Stimulated activated CD8-positive, alpha-beta memory T cell treated with anti-CD3 and anti-CD28 coated beads, Interleukin-12 subunit alpha, Interleukin-12 subunit beta, amount 100 ng/mL, for 24 hours (primary cell): Measurements from ENCODE around the gene MLF2.
A peak's percentile ranks its signal among the peaks of the same experiment; 100 is the strongest.
"Not testable (repeated sequence)": the region's sequence is repeated elsewhere in the genome, so short reads cannot be mapped to it uniquely, and the experiment has no call there.

Source experiments
- DNase-seq: peaks from one replicate; pipeline ENCODE4 v3.0.0-alpha.2; 2020; ENCODE audit errors: extremely low read depth

MLF2 gene

GRCh38 chr12:6734506-6735387, 18.2 kb downstream of the MLF2 start:
- DNase-seq, result no peak

- DNase-seq, result no peak
Measured at GRCh38 chr12:6730169-6730568, 22.8 kb downstream of the MLF2 start.

DNA sequence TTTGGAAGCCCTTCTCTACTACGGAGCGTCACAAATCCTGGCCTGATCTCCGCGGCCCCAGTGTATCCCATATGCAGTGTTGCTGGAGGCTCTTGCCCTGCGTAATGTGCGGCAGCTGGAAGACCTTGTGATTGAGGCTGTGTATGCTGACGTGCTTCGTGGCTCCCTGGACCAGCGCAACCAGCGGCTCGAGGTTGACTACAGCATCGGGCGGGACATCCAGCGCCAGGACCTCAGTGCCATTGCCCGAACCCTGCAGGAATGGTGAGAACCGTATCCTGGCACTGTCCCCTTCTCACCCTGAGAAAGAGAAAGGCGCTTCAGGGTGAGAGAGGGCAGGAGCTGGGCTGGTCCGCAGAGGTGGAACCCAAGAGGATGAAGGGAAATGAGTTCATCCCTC, 23.8 kb downstream of the MLF2 start:
- DNase-seq, result no peak

- DNase-seq, result no peak
Measured at GRCh38 chr12:6725350-6725749, 27.6 kb downstream of the MLF2 start.

DNA sequence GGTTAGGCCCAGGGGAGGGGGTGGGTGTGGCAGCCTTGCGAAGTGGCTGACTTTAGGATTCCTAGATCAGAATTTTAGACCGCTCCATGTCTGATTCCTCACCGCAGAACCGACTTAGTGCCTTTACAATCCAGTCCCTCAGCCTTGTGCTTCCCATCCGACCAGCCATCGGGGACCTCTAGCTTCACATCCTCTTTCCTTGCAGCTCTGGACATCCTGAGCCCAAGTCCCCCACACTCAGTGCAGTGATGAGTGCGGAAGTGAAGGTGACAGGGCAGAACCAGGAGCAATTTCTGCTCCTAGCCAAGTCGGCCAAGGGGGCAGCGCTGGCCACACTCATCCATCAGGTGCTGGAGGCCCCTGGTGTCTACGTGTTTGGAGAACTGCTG, 28.5 kb downstream of the MLF2 start:
- DNase-seq, result no peak

DNA sequence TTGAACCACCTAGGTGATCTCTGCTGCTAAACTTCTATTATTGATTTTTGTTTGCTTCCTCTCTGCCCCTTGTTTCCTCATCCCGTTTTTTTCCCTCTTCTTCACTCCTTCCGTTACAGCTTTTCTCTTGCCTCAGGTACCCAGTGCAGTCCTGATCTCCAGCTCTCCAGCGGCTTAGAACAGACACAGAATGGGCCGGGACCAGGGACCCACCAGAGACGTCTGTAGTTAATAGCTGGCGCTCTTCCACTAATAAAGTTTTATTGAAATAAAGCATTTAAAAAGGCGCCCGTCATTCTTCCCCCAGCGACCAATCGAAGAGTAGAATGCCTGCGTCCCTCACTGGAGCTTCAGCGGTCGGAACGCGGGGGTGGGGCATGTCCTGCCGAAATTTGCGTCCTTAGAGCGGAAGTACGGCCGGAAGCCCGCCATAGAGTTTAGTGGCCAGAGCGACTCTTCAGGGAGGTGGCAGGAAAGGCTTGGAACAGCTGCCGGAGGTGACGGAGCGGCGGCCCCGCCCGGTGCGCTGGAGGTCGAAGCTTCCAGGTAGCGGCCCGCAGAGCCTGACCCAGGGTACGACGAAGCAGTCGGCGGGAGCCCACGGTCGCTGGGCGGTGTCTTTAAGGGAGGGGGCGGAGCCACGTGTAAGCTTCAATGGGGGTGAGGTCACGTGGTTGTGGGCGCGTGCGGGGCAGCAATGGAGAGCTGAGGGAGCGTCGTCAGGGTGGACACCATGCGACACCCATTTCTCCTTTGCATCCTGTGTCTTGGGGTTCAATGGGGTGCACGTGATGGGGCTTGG, 29.1 kb downstream of the MLF2 start, which contains the start of gene COPS7A:
Gene COPS7A, plus strand, starts transcription at position 440 of the 802 bp plus-strand sequence. CDS start 611 bp downstream, outside the sequence.
- peak; percentile 97 for DNase-seq

- no peak for DNase-seq
Measured at GRCh38 chr12:6722863-6723262, 30.1 kb downstream of the MLF2 start.

GRCh38 chr12:6716874-6717437, 36.0 kb downstream of the MLF2 start:
- no peak for DNase-seq

GRCh38 chr12:6716031-6716873, 36.7 kb downstream of the MLF2 start:
- DNase-seq, result not testable (repeated sequence)

DNA sequence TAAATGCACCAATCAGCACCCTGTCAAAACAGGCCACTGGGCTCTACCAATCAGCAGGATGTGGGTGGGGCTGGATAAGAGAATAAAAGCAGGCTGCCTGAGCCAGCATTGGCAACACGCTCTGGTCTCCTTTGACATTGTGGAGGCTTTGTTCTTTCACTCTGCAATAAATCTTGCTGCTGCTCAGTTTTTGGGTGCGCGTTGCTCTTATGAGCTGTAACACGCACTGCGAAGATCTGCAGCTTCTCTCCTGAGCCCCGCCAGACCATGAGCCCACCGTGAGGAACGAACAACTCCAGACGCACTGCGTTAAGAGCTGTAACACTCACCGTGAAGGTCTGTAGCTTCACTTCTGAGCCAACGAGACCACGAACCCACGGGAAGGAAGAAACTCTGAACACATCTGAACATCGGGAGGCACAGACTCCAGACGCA, 44.0 kb downstream of the MLF2 start:
- DNase-seq, result no peak

GRCh38 chr12:6708351-6708750, 44.6 kb downstream of the MLF2 start:
- DNase-seq, result not testable (repeated sequence)

DNA sequence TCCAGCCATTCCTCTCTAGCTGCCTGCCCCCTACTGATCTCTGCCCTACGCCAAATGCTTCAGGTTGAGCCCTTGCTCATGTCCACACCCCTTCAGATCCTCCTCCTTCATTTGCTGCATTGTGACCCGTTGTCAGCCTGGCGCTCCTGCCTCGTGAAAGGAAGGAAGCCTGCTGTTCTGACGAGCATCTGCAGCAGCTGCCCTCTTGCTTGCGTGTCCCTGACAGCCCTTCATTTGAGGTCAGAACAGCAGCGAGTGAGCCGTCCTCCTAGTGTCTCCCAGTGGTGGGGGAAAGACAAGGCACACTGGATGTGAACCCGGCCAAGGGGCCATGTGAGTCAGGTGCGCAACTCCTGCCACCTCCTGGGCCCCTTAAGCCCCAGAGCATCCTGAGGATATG, 49.3 kb downstream of the MLF2 start:
- no peak for DNase-seq

DNA sequence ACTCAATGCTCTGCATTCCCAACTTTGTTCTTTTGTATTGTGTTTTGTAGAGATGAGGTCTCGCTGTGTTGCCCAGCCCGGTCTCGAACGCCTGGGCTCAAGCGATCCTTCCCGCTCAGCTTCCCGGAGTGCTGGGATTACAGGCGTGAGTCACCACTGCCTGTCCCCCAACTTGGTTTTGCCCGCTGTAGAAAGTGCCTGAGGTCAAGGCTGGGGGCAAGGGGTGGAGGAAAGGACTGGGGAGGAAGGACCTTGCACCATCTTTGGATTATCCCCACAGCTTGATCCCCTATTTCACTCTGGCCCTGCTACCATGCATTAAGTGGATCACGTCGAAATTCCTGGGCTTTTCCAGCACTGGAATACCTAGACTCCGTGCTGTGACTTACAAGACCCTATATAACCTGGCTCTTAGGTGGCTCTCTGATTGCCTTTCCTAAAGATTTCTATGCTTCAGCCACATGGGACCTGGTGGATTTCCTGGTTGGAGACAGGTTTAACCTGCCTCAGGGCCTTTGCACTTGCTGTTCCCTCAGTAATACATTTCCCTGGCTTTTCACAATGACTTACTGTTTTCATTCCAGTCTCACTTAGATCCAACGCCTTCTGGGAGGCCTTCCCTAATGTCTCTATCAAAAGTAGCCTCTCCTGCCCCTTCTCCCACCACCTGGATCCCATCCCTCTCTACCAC, 51.7 kb downstream of the MLF2 start:
- no peak for DNase-seq

DNA sequence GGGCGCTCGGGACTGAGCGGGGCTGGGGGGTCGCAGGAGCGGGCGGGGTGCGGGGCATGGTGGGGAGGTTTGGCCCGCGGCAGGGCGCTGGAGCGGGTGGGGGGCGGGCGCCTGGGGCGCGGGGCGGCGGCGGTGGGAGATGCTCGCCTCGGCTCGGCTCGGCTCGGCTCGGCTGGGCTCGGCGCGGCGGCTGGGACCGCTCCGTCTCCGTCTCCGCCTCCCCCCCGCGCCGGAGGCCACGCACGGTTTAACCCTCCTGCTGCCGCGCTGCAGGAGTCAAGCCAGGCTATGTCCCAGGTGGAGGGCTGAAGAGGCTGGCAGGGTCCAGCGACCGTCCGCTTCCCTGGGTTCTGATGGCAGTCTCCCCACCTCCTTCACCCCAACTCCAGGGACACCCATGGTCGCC, 52.3 kb downstream of the MLF2 start, which contains the start of gene PIANP:
Gene PIANP, minus strand, starts transcription at position 170 of the 406 bp plus-strand sequence. CDS start 2,754 bp downstream, outside the sequence.
- no peak for DNase-seq

- DNase-seq, result no peak
Measured at GRCh38 chr12:6699989-6700645, 52.8 kb downstream of the MLF2 start.

GRCh38 chr12:6699259-6699988, 53.5 kb downstream of the MLF2 start:
- DNase-seq, result no peak

DNA sequence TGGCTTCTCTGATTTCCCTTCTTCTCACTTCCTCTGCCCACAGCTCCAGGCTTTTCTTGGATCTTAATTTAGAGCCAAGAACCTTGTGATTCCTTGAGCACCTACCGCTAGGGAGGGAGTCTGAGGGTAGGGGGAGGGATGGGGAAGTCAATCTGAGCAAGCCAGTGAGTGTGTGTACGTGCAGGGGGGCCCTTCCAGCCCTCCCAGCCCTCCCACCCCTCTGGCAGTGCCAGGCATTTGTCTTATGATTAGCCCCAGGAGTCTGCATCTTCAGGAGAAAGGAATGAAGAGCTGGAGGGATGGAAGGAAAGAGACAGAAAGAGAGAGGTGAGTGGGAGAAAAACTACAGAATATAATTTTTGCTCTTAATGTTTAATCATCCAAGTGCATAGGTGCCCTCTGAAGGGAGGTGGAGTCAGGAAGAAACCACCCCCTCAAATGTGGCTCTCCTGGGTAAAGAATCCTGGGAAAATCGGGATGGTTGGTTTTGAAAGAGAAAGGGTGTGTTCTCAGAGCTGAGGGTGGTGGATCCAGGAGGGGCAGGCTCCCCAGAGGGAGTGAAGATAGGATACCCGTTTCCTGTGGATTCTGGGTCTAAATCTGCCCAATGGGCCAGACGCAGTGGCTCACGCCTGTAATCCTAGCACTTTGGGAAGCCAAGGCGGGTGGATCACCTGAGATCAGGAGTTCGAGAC, 54.4 kb downstream of the MLF2 start:
- DNase-seq, result no peak
